Mesenchymal stem cell (in vitro differentiated cells and primary cell): Measurements from ENCODE around the gene THSD7A.

Source experiments
- DNase-seq: peaks from one replicate; pipeline ENCODE4 v3.0.0-alpha.2; 2013
- H2AFZ ChIP-seq: one replicate; pipeline ENCODE4 v1.6.1; 2013; ENCODE audit warnings: low read depth, mild to moderate bottlenecking, control low read depth, inconsistent platforms, low read length, moderate library complexity
- H2AK5ac ChIP-seq: 2 replicates; pipeline ENCODE4 v1.6.1; 2013; ENCODE audit warnings: low read length, moderate library complexity, mild to moderate bottlenecking, inconsistent platforms; ENCODE audit not compliant: severe bottlenecking
- H2BK120ac ChIP-seq: one replicate; pipeline ENCODE4 v1.6.1; 2013; ENCODE audit warnings: low read depth, mild to moderate bottlenecking, inconsistent platforms, low read length, moderate library complexity
- H2BK12ac ChIP-seq, 2 experiments: one replicate each; pipeline ENCODE4 v1.6.1; 2013; ENCODE audit warnings: inconsistent platforms in 2 of 2, low read length in 2 of 2, mild to moderate bottlenecking in 2 of 2, moderate library complexity in 2 of 2, control low read depth in 1 of 2
- H2BK15ac ChIP-seq: one replicate; pipeline ENCODE4 v1.6.1; 2013; ENCODE audit warnings: mild to moderate bottlenecking, low read depth, inconsistent platforms; ENCODE audit not compliant: poor library complexity, severe bottlenecking
- H2BK5ac ChIP-seq: 2 replicates; pipeline ENCODE4 v1.6.1; 2013; ENCODE audit warnings: low read depth, mild to moderate bottlenecking, low read length, control low read depth, inconsistent platforms; ENCODE audit not compliant: poor library complexity, severe bottlenecking
- H3K14ac ChIP-seq, 2 experiments: one replicate each; pipeline ENCODE4 v1.6.1; 2013; ENCODE audit warnings: inconsistent platforms in 2 of 2, low read length in 2 of 2, control low read depth in 1 of 2, mild to moderate bottlenecking in 1 of 2, moderate library complexity in 1 of 2
- H3K18ac ChIP-seq, 2 experiments: one replicate each; pipeline ENCODE4 v1.6.1; 2013; ENCODE audit warnings: inconsistent platforms in 2 of 2, low read length in 2 of 2, control low read depth in 1 of 2, low read depth in 1 of 2, mild to moderate bottlenecking in 1 of 2
- H3K23ac ChIP-seq, 2 experiments: one replicate each; pipeline ENCODE4 v1.6.1; 2013; ENCODE audit warnings: inconsistent platforms in 2 of 2, low read length in 2 of 2, mild to moderate bottlenecking in 2 of 2, moderate library complexity in 2 of 2, control low read depth in 1 of 2
- H3K27ac ChIP-seq: 2 replicates; pipeline ENCODE4 v1.5.1; 2013; ENCODE audit warnings: mild to moderate bottlenecking, moderate library complexity, low read length, control low read depth, inconsistent platforms; ENCODE audit not compliant: poor library complexity, severe bottlenecking
- H3K27me3 ChIP-seq, 2 experiments: 2 replicates each; pipeline versions ENCODE4 v1.6.1 to v1.7.0; 2013; ENCODE audit warnings: low read length in 2 of 2, mild to moderate bottlenecking in 2 of 2, moderate library complexity in 2 of 2, control low read depth in 1 of 2, inconsistent platforms in 1 of 2; ENCODE audit not compliant: control insufficient read depth in 1 of 2, insufficient read depth in 1 of 2
- H3K36me3 ChIP-seq, 2 experiments: 2 replicates each; pipeline versions ENCODE4 v1.6.1 to v1.7.0; 2013; ENCODE audit warnings: low read length in 2 of 2, control low read depth in 1 of 2, inconsistent platforms in 1 of 2, low read depth in 1 of 2, mild to moderate bottlenecking in 1 of 2; ENCODE audit not compliant: insufficient read depth in 2 of 2, control insufficient read depth in 1 of 2
- H3K4ac ChIP-seq, 2 experiments: one replicate each; pipeline ENCODE4 v1.6.1; 2013; ENCODE audit warnings: inconsistent platforms in 2 of 2, low read length in 2 of 2, mild to moderate bottlenecking in 2 of 2, moderate library complexity in 2 of 2, control low read depth in 1 of 2, low read depth in 1 of 2
- H3K4me1 ChIP-seq: 2 replicates; pipeline ENCODE4 v1.6.1; 2013; ENCODE audit warnings: low read depth, low read length, control low read depth; ENCODE audit not compliant: control insufficient read depth, insufficient read depth
- H3K4me2 ChIP-seq: 2 replicates; pipeline ENCODE4 v1.6.1; 2013; ENCODE audit warnings: low read length, mild to moderate bottlenecking, inconsistent platforms; ENCODE audit not compliant: poor library complexity, severe bottlenecking
- H3K4me3 ChIP-seq, 2 experiments: 2 replicates each; pipeline versions ENCODE4 v1.5.1 to v1.7.0; 2013; ENCODE audit warnings: low read length in 2 of 2, mild to moderate bottlenecking in 2 of 2, control low read depth in 1 of 2, low read depth in 1 of 2; ENCODE audit not compliant: insufficient read depth in 1 of 2
- H3K79me1 ChIP-seq: replicated peaks from 2 replicates; pipeline ENCODE4 v1.6.1; 2013; ENCODE audit warnings: mild to moderate bottlenecking, control low read depth, low read length, inconsistent platforms; ENCODE audit not compliant: poor library complexity, severe bottlenecking
- H3K9ac ChIP-seq: 2 replicates; pipeline ENCODE4 v1.7.0; 2013; ENCODE audit warnings: mild to moderate bottlenecking, low read length, moderate library complexity
- H3K9me3 ChIP-seq: 2 replicates; pipeline ENCODE4 v1.7.0; 2013; ENCODE audit warnings: mild to moderate bottlenecking, low read length; ENCODE audit not compliant: control insufficient read depth
- H4K8ac ChIP-seq: one replicate; pipeline ENCODE4 v1.6.1; 2013; ENCODE audit warnings: inconsistent platforms, mild to moderate bottlenecking, low read length, moderate library complexity
- H4K91ac ChIP-seq: one replicate; pipeline ENCODE4 v1.6.1; 2013; ENCODE audit warnings: mild to moderate bottlenecking, low read length, inconsistent platforms
- WGBS: methylation state at CpG from one replicate; pipeline ENCODE4 v1.1.7; 2013; ENCODE audit warnings: mixed read lengths; 5-methylcytosine and 5-hydroxymethylcytosine counted together

THSD7A gene

DNA sequence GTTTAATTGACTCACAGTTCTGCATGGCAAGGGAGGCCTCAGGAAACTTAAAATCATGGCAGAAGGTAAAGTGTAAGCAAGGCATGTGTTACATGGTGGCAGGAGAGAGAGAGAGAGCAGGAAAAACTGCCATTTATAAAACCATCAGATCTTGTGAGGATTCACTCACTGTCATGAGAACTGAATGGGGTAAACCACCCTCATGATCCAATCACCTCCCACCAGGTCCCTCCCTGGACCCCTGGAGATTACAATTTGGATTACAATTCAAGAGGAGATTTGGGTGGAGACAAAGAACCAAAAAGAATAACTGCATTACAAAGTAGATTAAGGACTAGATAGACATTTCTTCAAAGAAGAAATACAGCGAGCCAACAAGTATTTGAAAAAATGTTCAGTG lies 324.1 kb downstream of the THSD7A start:
- no peak overlapping the region for H2BK5ac ChIP-seq
- DNase-seq = no peak
- no peak overlapping the region for H2BK15ac ChIP-seq
- no peak overlapping the region for H2AFZ ChIP-seq
- no peak overlapping the region for H3K4ac ChIP-seq
- no peaks in the 10 kb centered on the region for H3K79me1 ChIP-seq
- H3K4me1 ChIP-seq = no peaks in the 10 kb centered on the region
- H2BK120ac ChIP-seq = no peak overlapping the region
- no peak overlapping the region for H4K8ac ChIP-seq
- 100% methylated on average over 1 of the region's 1 CpG for WGBS
- no peak overlapping the region for H3K14ac ChIP-seq
- no peaks in the 10 kb centered on the region for H3K27me3 ChIP-seq
- no peak overlapping the region for H3K27ac ChIP-seq
- H3K9ac ChIP-seq = no peak overlapping the region
- no peak overlapping the region for H2AK5ac ChIP-seq
- H4K91ac ChIP-seq = no peak overlapping the region
- no peak overlapping the region for H2BK12ac ChIP-seq
- H3K4me2 ChIP-seq = no peak overlapping the region
- no peak overlapping the region for H3K4me3 ChIP-seq
- peaks cover 6% of the 10 kb centered on the region for H3K9me3 ChIP-seq
- H3K18ac ChIP-seq = no peak overlapping the region
- H3K23ac ChIP-seq = no peak overlapping the region
- no peaks in the 10 kb centered on the region for H3K36me3 ChIP-seq

DNA sequence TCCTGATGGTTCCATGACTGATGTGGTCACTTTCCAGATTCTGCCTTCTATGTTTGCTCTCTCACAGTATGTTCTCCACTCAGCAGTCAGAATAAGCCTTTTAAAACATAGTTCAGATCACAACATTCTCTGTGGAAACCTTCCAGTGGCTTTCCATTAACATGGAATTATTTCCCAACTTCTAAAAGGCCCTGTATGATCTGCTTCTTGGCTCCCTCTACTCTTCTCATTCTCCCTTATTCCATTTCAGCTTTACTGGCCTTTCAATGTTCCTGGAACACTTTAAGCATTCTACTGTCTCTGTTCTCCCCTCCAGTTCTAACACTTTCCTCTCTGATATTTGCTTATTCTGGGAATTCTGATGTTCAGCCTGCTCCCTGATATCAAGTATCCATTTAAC lies 325.6 kb downstream of the THSD7A start:
- Histone ChIP-seq H3K4me3 (no peak overlapping the region), H3K18ac (no peak overlapping the region)

DNA sequence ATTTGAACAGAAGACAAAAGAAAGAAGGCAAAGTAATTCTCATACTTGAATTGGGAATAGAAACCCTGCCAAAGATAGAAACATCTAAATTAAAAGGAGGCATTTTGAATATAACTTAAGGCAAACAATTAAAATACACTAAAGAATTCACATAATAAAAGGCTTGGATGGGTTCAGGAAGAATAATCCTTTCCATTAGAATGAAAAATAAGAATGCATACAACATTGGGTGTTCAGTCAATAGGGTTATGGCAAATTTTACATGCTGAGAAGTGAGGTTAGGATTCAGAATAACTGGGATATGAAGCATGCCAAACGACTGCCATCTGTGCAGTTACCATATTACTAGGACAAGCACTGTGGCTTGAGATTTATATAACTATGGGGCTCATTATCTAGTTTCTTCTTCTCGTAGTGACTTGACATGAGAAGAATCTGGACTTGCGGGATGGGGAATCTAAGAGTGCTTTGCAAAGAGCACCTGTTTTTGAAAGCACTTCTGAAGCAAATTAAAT lies 326.5 kb downstream of the THSD7A start:
- Histone ChIP-seq H2BK5ac (no peak overlapping the region), H3K9ac (no peak overlapping the region), H3K36me3 (no peaks in the 10 kb centered on the region), H3K9me3 (peaks cover 13% of the 10 kb centered on the region), H3K27me3 (no peaks in the 10 kb centered on the region), H2BK12ac (no peak overlapping the region), H4K8ac (no peak overlapping the region), H3K4ac (no peak overlapping the region), H3K18ac (no peak overlapping the region), H3K79me1 (no peaks in the 10 kb centered on the region), H2BK120ac (no peak overlapping the region), H2AK5ac (no peak overlapping the region), H3K27ac (no peak overlapping the region), H3K4me2 (no peak overlapping the region), H2BK15ac (no peak overlapping the region), H3K23ac (no peak overlapping the region), H3K4me3 (no peak overlapping the region), H4K91ac (no peak overlapping the region), H3K14ac (no peak overlapping the region), H2AFZ (no peak overlapping the region), H3K4me1 (no peaks in the 10 kb centered on the region)
- WGBS = 89% methylated on average over 3 of the region's 3 CpGs
- no peak for DNase-seq

More for the DNA sequence above, 325.6 kb downstream of the THSD7A start:
- H3K79me1 ChIP-seq = no peaks in the 10 kb centered on the region
- no peak for DNase-seq
- H3K27me3 ChIP-seq = no peaks in the 10 kb centered on the region
- H3K4me1 ChIP-seq = no peaks in the 10 kb centered on the region
- H3K36me3 ChIP-seq = no peaks in the 10 kb centered on the region
- H2BK12ac ChIP-seq = no peak overlapping the region
- no peak overlapping the region for H4K91ac ChIP-seq
- no peak overlapping the region for H3K9ac ChIP-seq
- no peak overlapping the region for H2BK120ac ChIP-seq
- H3K4ac ChIP-seq = no peak overlapping the region
- peaks cover 7% of the 10 kb centered on the region for H3K9me3 ChIP-seq
- no peak overlapping the region for H3K27ac ChIP-seq
- H3K14ac ChIP-seq = no peak overlapping the region
- H2BK15ac ChIP-seq = no peak overlapping the region
- no peak overlapping the region for H3K23ac ChIP-seq
- H4K8ac ChIP-seq = no peak overlapping the region
- H2AFZ ChIP-seq = no peak overlapping the region
- no peak overlapping the region for H2AK5ac ChIP-seq
- no peak overlapping the region for H2BK5ac ChIP-seq
- H3K4me2 ChIP-seq = no peak overlapping the region

DNA sequence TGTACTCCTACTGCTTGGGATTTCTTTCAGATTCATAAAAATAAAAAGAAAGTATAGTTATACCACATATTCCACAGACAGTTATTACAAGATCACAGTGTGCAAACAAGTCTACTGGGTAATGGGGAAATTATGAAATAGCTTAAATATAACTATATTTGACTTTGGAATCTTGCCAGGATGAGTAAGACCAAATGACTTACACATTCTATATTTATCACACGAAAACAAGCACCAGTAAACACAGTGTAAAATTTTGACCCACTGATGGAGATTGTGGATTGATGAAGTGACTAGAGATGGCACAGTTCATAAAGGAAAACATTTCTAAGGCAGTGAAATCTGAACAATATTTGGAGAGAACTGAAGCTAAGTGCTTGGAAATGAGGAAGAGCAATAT lies 339.7 kb downstream of the THSD7A start:
- no peak overlapping the region for H3K14ac ChIP-seq
- no peak overlapping the region for H2BK5ac ChIP-seq
- no peaks in the 10 kb centered on the region for H3K27me3 ChIP-seq
- no peak overlapping the region for H4K8ac ChIP-seq
- H4K91ac ChIP-seq = no peak overlapping the region
- no peak overlapping the region for H2BK15ac ChIP-seq
- H3K4ac ChIP-seq = no peak overlapping the region
- H2BK12ac ChIP-seq = no peak overlapping the region
- no peaks in the 10 kb centered on the region for H3K79me1 ChIP-seq
- no CpG with 5 or more reads among the region's 1 CpG for WGBS
- H3K9ac ChIP-seq = no peak overlapping the region
- no peak overlapping the region for H2AK5ac ChIP-seq
- H3K9me3 ChIP-seq = no peaks in the 10 kb centered on the region
- DNase-seq = peak; percentile 14
- H3K36me3 ChIP-seq = no peaks in the 10 kb centered on the region
- H3K18ac ChIP-seq = no peak overlapping the region
- no peaks in the 10 kb centered on the region for H3K4me1 ChIP-seq
- no peak overlapping the region for H2AFZ ChIP-seq
- no peak overlapping the region for H3K27ac ChIP-seq
- H3K4me2 ChIP-seq = no peak overlapping the region
- H3K4me3 ChIP-seq = no peak overlapping the region
- H2BK120ac ChIP-seq = no peak overlapping the region
- no peak overlapping the region for H3K23ac ChIP-seq
